Small intestine (tissue), 7 donors: Measurements from ENCODE around the gene ATPAF2. TPM values are rescaled to one million over a fixed set of nuclear protein-coding genes. Genes with fewer than 3 reads are reported as not detected.
A peak's percentile ranks its signal among the peaks of the same experiment; 100 is the strongest.

ENCODE experiments used
- DNase-seq, 2 donors: peaks; one replicate each; pipeline versions ENCODE4 v3.0.0 to v3.0.0-alpha.2; 2013
- FAIRE-seq: peaks from 2 replicates; lab custom pipeline; 2012; peaks lifted over from hg19 to GRCh38; lab: Jason Lieb, UNC
- H3K27ac ChIP-seq, 3 donors: one replicate each; pipeline ENCODE4 v1.5.1; 2013; ENCODE audit warnings: low read length in 2 of 3, mild to moderate bottlenecking in 2 of 3, control low read depth in 1 of 3, inconsistent platforms in 1 of 3, low read depth in 1 of 3, moderate library complexity in 1 of 3
- H3K27me3 ChIP-seq, 3 donors: one replicate each; pipeline ENCODE4 v1.6.1; 2013; ENCODE audit warnings: low read length in 3 of 3, inconsistent platforms in 1 of 3; ENCODE audit not compliant: control insufficient read depth in 3 of 3, insufficient read depth in 3 of 3
- H3K36me3 ChIP-seq, 3 donors: one replicate each; pipeline ENCODE4 v1.6.1; 2013; ENCODE audit warnings: low read length in 3 of 3, inconsistent platforms in 1 of 3, low read depth in 1 of 3, mild to moderate bottlenecking in 1 of 3, moderate library complexity in 1 of 3; ENCODE audit not compliant: control insufficient read depth in 3 of 3, insufficient read depth in 2 of 3
- H3K4me1 ChIP-seq, 3 donors: one replicate each; pipeline ENCODE4 v1.6.1; 2013; ENCODE audit warnings: low read length in 2 of 3, inconsistent platforms in 1 of 3, low read depth in 1 of 3, mild to moderate bottlenecking in 1 of 3, moderate library complexity in 1 of 3; ENCODE audit not compliant: control insufficient read depth in 3 of 3, insufficient read depth in 2 of 3
- H3K4me3 ChIP-seq, 3 donors: one replicate each; pipeline ENCODE4 v1.5.1; 2013; ENCODE audit warnings: low read length in 3 of 3, control low read depth in 1 of 3, inconsistent platforms in 1 of 3, low read depth in 1 of 3, mild to moderate bottlenecking in 1 of 3, moderate library complexity in 1 of 3
- H3K9me3 ChIP-seq, 2 donors: one replicate each; pipeline ENCODE4 v1.6.1; 2013; ENCODE audit warnings: low read depth in 1 of 2, low read length in 1 of 2; ENCODE audit not compliant: control insufficient read depth in 2 of 2, insufficient read depth in 1 of 2
- WGBS, 3 donors: extraction: QIAGEN DNeasy Blood & Tissue Kit; methylation state at CpG; one replicate each; pipeline ENCODE4 v1.1.7; 2013; 5-methylcytosine and 5-hydroxymethylcytosine counted together
- polyA plus RNA-seq, 4 donors: library from polyadenylated mRNA; stranded (reverse) in 3 of 4; unstranded in 1 of 4; fragments of 200-250 nt in 3 of 4; fragments of 120-200 nt in 1 of 4; gene quantifications; one replicate each; pipeline versions ENCODE4 v1.2.1 to v1.2.3, GENCODE V29; 2013
- donor health status: healthy with polysubstance abuse.
- donor health status: control.
- donor health status: control.
- donor health status: Bipolar disorder and iron deficiency.
- donor health status: healthy.

Gene ATPAF2
- polyA plus RNA-seq, 4 donors, result 20.5 to 26.4 (median 22.0) TPM

- FAIRE-seq, result no peak
Measured at GRCh38 chr17:17983776-17984175, 55.2 kb downstream of the ATPAF2 start.

GRCh38 chr17:17983376-17983775 lies 55.6 kb downstream of the ATPAF2 start:
- no peak overlapping the region for H3K27ac ChIP-seq
- 74 to 87% (median 84%) methylated on average over 6 of the region's 6 CpGs for WGBS, 3 donors
- no peak overlapping the region for H3K4me3 ChIP-seq
- no peaks in the 10 kb centered on the region for H3K9me3 ChIP-seq
- DNase-seq (no peak), FAIRE-seq (no peak)
- H3K27me3 ChIP-seq, result no peaks in the 10 kb centered on the region
- H3K4me1 ChIP-seq, result no peaks in the 10 kb centered on the region
- H3K36me3 ChIP-seq, result no peaks in the 10 kb centered on the region

More at GRCh38 chr17:17983776-17984175, 55.2 kb downstream of the ATPAF2 start:
- H3K4me3 ChIP-seq, result no peak overlapping the region
- DNase-seq, result no peak
- no peaks in the 10 kb centered on the region for H3K36me3 ChIP-seq
- H3K27ac ChIP-seq, result no peak overlapping the region
- 84 to 90% (median 86%) methylated on average over 6 of the region's 6 CpGs for WGBS, 3 donors
- H3K9me3 ChIP-seq, result no peaks in the 10 kb centered on the region
- H3K4me1 ChIP-seq, result no peaks in the 10 kb centered on the region
- no peaks in the 10 kb centered on the region for H3K27me3 ChIP-seq

DNA sequence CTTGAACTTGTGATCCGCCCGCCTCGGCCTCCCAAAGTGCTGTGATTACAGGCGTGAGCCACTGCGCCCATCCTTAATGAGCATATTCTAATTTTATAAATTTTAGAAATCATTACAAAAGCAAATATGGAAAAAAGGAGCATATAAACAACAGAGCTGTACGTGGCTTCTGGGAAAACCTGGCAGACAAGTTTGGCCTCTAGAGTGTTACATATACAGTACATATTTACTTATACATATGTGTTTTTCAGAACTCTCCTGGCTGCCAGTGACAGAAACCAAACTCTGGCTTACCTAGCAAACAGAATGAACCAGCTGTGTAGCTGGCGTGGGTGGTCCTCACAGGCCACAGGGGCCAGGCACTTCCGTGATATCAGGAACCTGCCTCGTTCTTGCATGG lies 56.2 kb downstream of the ATPAF2 start:
- FAIRE-seq (no peak), DNase-seq (no peak)
- H3K27me3 ChIP-seq, result no peaks in the 10 kb centered on the region
- no peaks in the 10 kb centered on the region for H3K4me1 ChIP-seq
- H3K36me3 ChIP-seq, result no peaks in the 10 kb centered on the region
- H3K27ac ChIP-seq, result no peak overlapping the region
- H3K9me3 ChIP-seq, result no peaks in the 10 kb centered on the region
- no peak overlapping the region for H3K4me3 ChIP-seq
- 87 to 93% (median 91%) methylated on average over 9 of the region's 9 CpGs for WGBS, 3 donors

- H3K27me3 ChIP-seq, result no peaks in the 10 kb centered on the region
- no peak for DNase-seq
- H3K4me1 ChIP-seq, result no peaks in the 10 kb centered on the region
- no peak overlapping the region for H3K4me3 ChIP-seq
- H3K9me3 ChIP-seq, result no peaks in the 10 kb centered on the region
- no peaks in the 10 kb centered on the region for H3K36me3 ChIP-seq
- no peak overlapping the region for H3K27ac ChIP-seq
- 74 to 90% (median 89%) methylated on average over 9 of the region's 9 CpGs for WGBS, 3 donors
- no peak for FAIRE-seq
Measured at GRCh38 chr17:17981330-17981729, 57.6 kb downstream of the ATPAF2 start.

- 51 to 74% (median 69%) methylated on average over 3 of the region's 3 CpGs for WGBS, 3 donors
- no peak overlapping the region for H3K4me3 ChIP-seq
- H3K4me1 ChIP-seq, result no peaks in the 10 kb centered on the region
- no peaks in the 10 kb centered on the region for H3K9me3 ChIP-seq
- H3K27me3 ChIP-seq, result no peaks in the 10 kb centered on the region
- H3K36me3 ChIP-seq, result no peaks in the 10 kb centered on the region
- DNase-seq, result peak in 1 of 2 donors; percentile 16
- no peak overlapping the region for H3K27ac ChIP-seq
- no peak for FAIRE-seq
Measured at GRCh38 chr17:17979778-17980177, 59.2 kb downstream of the ATPAF2 start.

DNA sequence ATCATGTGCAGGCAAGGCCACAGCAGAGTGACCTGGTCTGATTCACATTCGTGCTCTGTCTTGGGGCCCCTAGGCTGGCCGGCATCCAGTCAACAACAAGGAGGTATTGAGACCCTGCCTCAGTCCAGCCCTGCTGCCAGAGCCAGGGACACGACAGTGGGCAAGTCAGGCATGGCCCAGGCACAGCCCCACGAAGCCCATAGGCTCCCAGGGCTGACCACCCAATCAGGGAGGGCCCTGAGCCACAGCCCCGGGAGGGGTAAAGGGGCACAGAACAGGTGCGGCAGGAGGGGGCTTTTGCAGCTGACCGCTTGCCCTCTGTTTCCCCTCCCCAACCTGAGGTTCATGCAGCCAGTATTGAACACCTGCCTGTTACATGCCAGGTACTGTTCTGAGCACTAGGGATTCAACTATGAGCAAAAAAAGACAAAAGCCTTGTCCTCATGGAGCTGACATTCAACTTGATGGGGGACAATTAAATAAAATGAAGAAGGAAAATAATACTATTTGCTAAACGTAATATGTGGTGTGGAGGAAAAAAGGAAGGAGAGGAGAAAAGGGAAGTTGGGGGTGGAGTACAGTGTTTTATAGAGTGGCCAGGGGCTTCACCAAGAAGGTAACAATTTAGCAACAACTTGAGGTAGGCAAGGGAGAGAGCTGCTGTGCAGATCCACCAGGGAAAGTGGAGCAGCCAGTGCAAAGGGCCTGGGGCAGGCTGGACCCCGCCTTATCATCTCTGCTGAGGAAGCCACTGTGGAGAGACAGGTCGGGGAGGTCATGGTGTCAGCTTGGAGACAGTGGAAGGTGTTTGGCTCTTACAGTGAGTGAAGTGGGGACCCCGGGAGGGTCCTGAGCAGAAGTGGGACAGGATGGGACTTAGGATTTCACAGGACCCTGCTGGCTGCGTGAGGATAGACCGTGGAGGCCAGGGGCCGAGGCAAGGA lies 60.2 kb downstream of the ATPAF2 start:
- no peak for FAIRE-seq
- Histone ChIP-seq H3K4me3 (no peak overlapping the region), H3K27ac (no peak overlapping the region), H3K27me3 (no peaks in the 10 kb centered on the region), H3K9me3 (no peaks in the 10 kb centered on the region), H3K36me3 (no peaks in the 10 kb centered on the region), H3K4me1 (no peaks in the 10 kb centered on the region)
- 80 to 86% (median 84%) methylated on average over 14 of the region's 14 CpGs for WGBS, 3 donors
- no peak for DNase-seq

GRCh38 chr17:17976931-17977570 lies 61.9 kb downstream of the ATPAF2 start:
- H3K27me3 ChIP-seq, result no peaks in the 10 kb centered on the region
- no peak overlapping the region for H3K27ac ChIP-seq
- H3K9me3 ChIP-seq, result no peaks in the 10 kb centered on the region
- no peaks in the 10 kb centered on the region for H3K36me3 ChIP-seq
- FAIRE-seq (no peak), DNase-seq (no peak)
- peaks cover 0 to 4% (median 0%) of the 10 kb centered on the region in 3 donors for H3K4me1 ChIP-seq
- 83 to 88% (median 87%) methylated on average over 10 of the region's 10 CpGs for WGBS, 3 donors
- H3K4me3 ChIP-seq, result no peak overlapping the region

DNA sequence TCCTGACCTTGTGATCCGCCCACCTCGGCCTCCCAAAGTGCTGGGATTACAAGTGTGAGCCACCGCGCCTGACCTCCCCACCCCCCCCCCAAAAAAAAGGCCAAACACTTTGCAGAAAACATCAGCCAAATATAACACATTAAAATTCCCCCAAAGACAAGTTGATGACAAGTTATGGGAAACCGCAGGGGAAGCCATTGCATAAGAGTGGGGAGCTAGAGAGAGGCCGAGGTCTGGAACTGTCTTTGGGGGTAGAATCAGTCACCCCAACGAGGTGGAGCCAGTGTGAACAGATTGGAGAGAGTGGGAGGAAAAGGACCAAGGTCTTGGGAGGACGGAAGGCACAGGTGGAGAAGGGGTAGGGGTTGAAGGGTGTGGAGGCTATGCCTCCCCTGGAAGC lies 63.5 kb downstream of the ATPAF2 start:
- FAIRE-seq (no peak), DNase-seq (no peak)
- Histone ChIP-seq H3K4me3 (no peak overlapping the region), H3K27ac (no peak overlapping the region), H3K4me1 (peaks cover 5 to 12% (median 11%) of the 10 kb centered on the region in 3 donors), H3K9me3 (no peaks in the 10 kb centered on the region), H3K36me3 (no peaks in the 10 kb centered on the region), H3K27me3 (no peaks in the 10 kb centered on the region)
- 74 to 78% (median 77%) methylated on average over 8 of the region's 8 CpGs for WGBS, 3 donors
